Mucosa of descending colon (tissue), 3 donors: ENCODE results near the gene DOCK4. TPM values are rescaled to one million over a fixed set of nuclear protein-coding genes. Genes with fewer than 3 reads are reported as not detected.
A peak's percentile ranks its signal among the peaks of the same experiment; 100 is the strongest.

Experiments used
- ATAC-seq: fragments of 200-7000 bp; cut with Tn5 transposase; one replicate; pipeline ENCODE4 v1.9.1; 2020; ENCODE audit warnings: mild to moderate bottlenecking, moderate library complexity
- DNase-seq, 3 donors: peaks; one replicate each; pipeline ENCODE4 v3.0.0-alpha.2; 2020
- H3K36me3 ChIP-seq: fragments of 200-600 bp; one replicate; pipeline ENCODE4 v1.8.0; 2021; ENCODE audit warnings: low read depth, mild to moderate bottlenecking
- H3K4me1 ChIP-seq: fragments of 200-600 bp; one replicate; pipeline ENCODE4 v1.8.0; 2021; ENCODE audit warnings: low read depth, mild to moderate bottlenecking
- H3K4me3 ChIP-seq: fragments of 200-600 bp; one replicate; pipeline ENCODE4 v1.8.0; 2021; ENCODE audit warnings: mild to moderate bottlenecking
- H3K9me3 ChIP-seq: fragments of 200-600 bp; one replicate; pipeline ENCODE4 v1.8.0; 2021; ENCODE audit warnings: mild to moderate bottlenecking
- CTCF ChIP-seq: fragments of 200-600 bp; IDR thresholded peaks from one replicate; pipeline ENCODE4 v1.8.0; 2022; ENCODE audit warnings: antibody characterized with exemption, mild to moderate bottlenecking
- intact Hi-C, 2 donors: fragments of 100-400 bp; cut with DNase I in 1 of 2; cut with micrococcal nuclease in 1 of 2; formaldehyde crosslinking; loops; one replicate each; pipeline versions ENCODE4 v1.11.0 to v1.11.1; 2022; cut with DNase I, micrococcal nuclease
- total RNA-seq, 3 donors: library from RNA; stranded (reverse); fragmentation: NEBNext Ultra II Directional in 2 of 3; extraction: Animal tissue kit (Norgen Biotek cat#: 25700) in 2 of 3; gene quantifications; one replicate each; pipeline versions ENCODE4 v1.2.1 to v1.2.4, GENCODE V29; 2021 to 2023
- donor health status: DM: no; HTN: no; CAD: no; lungs with moderate emphysema.
- donor health status: DM: no; HTN: no; CAD: no.
- donor health status: DM: no; HTN: yes; CAD: no.

Gene DOCK4
- total RNA-seq, 3 donors from 2014 or later, result 9.2 to 18.4 (median 12.7) TPM

- no peaks in the 10 kb centered on the region for H3K4me1 ChIP-seq
- no peaks in the 10 kb centered on the region for H3K9me3 ChIP-seq
- DNase-seq (no peak), ATAC-seq (peak; percentile 45)
- H3K4me3 ChIP-seq, result no peak overlapping the region
- H3K36me3 ChIP-seq, result no peaks in the 10 kb centered on the region
- intact Hi-C loops, result no loop called here
- TF ChIP-seq CTCF, result no peak
Measured at GRCh38 chr7:111758332-111758731, 447.9 kb downstream of the DOCK4 start.

GRCh38 chr7:111756687-111757178, 449.5 kb downstream of the DOCK4 start:
- intact Hi-C loops, result no loop called here
- DNase-seq, result peak; percentile 14 to 62 (median 29)
- Histone ChIP-seq H3K4me1 (no peaks in the 10 kb centered on the region), H3K36me3 (no peaks in the 10 kb centered on the region), H3K4me3 (no peak overlapping the region), H3K9me3 (no peaks in the 10 kb centered on the region)
- TF ChIP-seq CTCF, result no peak
- ATAC-seq, result peak; percentile 32

- intact Hi-C loops, result no loop called here
- ATAC-seq (no peak), DNase-seq (no peak)
- Histone ChIP-seq H3K36me3 (no peaks in the 10 kb centered on the region), H3K4me1 (peaks cover 1% of the 10 kb centered on the region), H3K9me3 (no peaks in the 10 kb centered on the region), H3K4me3 (no peak overlapping the region)
- no peak for TF ChIP-seq CTCF
Measured at GRCh38 chr7:111755383-111755782, 450.8 kb downstream of the DOCK4 start.

GRCh38 chr7:111753968-111754367, 452.2 kb downstream of the DOCK4 start:
- ATAC-seq (no peak), DNase-seq (no peak)
- intact Hi-C loops, result no loop called here
- H3K4me3 ChIP-seq, result no peak overlapping the region
- no peaks in the 10 kb centered on the region for H3K36me3 ChIP-seq
- TF ChIP-seq CTCF, result no peak
- peaks cover 4% of the 10 kb centered on the region for H3K4me1 ChIP-seq
- no peaks in the 10 kb centered on the region for H3K9me3 ChIP-seq

- ATAC-seq, result peak; percentile 79
Measured at GRCh38 chr7:111752022-111752582, 454.1 kb downstream of the DOCK4 start.

More at GRCh38 chr7:111752022-111752582, 454.1 kb downstream of the DOCK4 start:
- H3K36me3 ChIP-seq, result no peaks in the 10 kb centered on the region
- no peaks in the 10 kb centered on the region for H3K9me3 ChIP-seq
- intact Hi-C loops, result no loop called here
- H3K4me1 ChIP-seq, result peaks cover 4% of the 10 kb centered on the region
- no peak overlapping the region for H3K4me3 ChIP-seq
- peak in 2 of 3 donors; percentile 58 to 61 for DNase-seq
- peak; percentile 70 for TF ChIP-seq CTCF
